Endodermal cell (in vitro differentiated cells): ENCODE measurements around the gene GALE. TPM values are rescaled to one million over a fixed set of nuclear protein-coding genes. Genes with fewer than 3 reads are reported as not detected.

ENCODE experiments used
- DNase-seq: peaks from one replicate; pipeline ENCODE4 v3.0.0-alpha.2; 2017
- H3K27ac ChIP-seq: 2 replicates; pipeline ENCODE4 v1.5.1; 2013; ENCODE audit warnings: mild to moderate bottlenecking, low read depth, low read length, moderate library complexity
- H3K27me3 ChIP-seq: 2 replicates; pipeline ENCODE4 v1.6.1; 2013; ENCODE audit warnings: mild to moderate bottlenecking, low read length, moderate library complexity; ENCODE audit not compliant: insufficient read depth, control insufficient read depth, poor library complexity, severe bottlenecking
- H3K36me3 ChIP-seq: 2 replicates; pipeline ENCODE4 v1.7.0; 2013; ENCODE audit warnings: mild to moderate bottlenecking, low read length, moderate library complexity; ENCODE audit not compliant: control insufficient read depth, insufficient read depth
- H3K4me1 ChIP-seq: one replicate; pipeline ENCODE4 v1.7.0; 2013; ENCODE audit warnings: low read length; ENCODE audit not compliant: control insufficient read depth, insufficient read depth
- H3K4me3 ChIP-seq: 2 replicates; pipeline ENCODE4 v1.5.1; 2013; ENCODE audit warnings: mild to moderate bottlenecking, low read length, moderate library complexity
- H3K9ac ChIP-seq: 2 replicates; pipeline ENCODE4 v1.6.1; 2013; ENCODE audit warnings: mild to moderate bottlenecking, low read length, moderate library complexity; ENCODE audit not compliant: poor library complexity, severe bottlenecking; ENCODE audit errors: extremely low read depth
- H3K9me3 ChIP-seq: 2 replicates; pipeline ENCODE4 v1.6.1; 2013; ENCODE audit warnings: mild to moderate bottlenecking, low read length, moderate library complexity; ENCODE audit not compliant: control insufficient read depth
- H3K27ac Mint-ChIP-seq: 2 replicates; pipeline ENCODE4 v1.8.0; 2020; ENCODE audit warnings: mixed read lengths
- H3K27me3 Mint-ChIP-seq: 2 replicates; pipeline ENCODE4 v1.8.0; 2021; ENCODE audit warnings: mild to moderate bottlenecking, mixed read lengths; ENCODE audit not compliant: insufficient read depth
- H3K36me3 Mint-ChIP-seq: 2 replicates; pipeline ENCODE4 v1.8.0; 2020; ENCODE audit warnings: low read depth, mixed read lengths
- H3K4me1 Mint-ChIP-seq: 2 replicates; pipeline ENCODE4 v1.8.0; 2020; ENCODE audit warnings: mixed read lengths
- H3K4me3 Mint-ChIP-seq: 2 replicates; pipeline ENCODE4 v1.8.0; 2020; ENCODE audit warnings: mild to moderate bottlenecking, moderate library complexity, mixed read lengths
- H3K9me3 Mint-ChIP-seq: 2 replicates; pipeline ENCODE4 v1.8.0; 2020; ENCODE audit warnings: mild to moderate bottlenecking, mixed read lengths
- CTCF ChIP-seq: fragments of 200-600 bp; sonication (generic); conservative IDR thresholded peaks from 2 replicates; pipeline ENCODE4 v1.5.0; 2021; ENCODE audit warnings: antibody characterized with exemption, mild to moderate bottlenecking
- WGBS, 2 experiments: methylation state at CpG; one replicate each; pipeline versions ENCODE4 v1.1.5 to v1.1.7; 2013; ENCODE audit warnings: missing lambda C conversion rate in 2 of 2, mixed read lengths in 1 of 2; ENCODE audit not compliant: insufficient coverage in 1 of 2, insufficient read length in 1 of 2; 5-methylcytosine and 5-hydroxymethylcytosine counted together
- total RNA-seq, 2 donors: library from RNA; stranded (reverse); fragmentation: NEBNext Ultra II Directional in 1 of 2; extraction: Animal tissue kit (Norgen Biotek cat#: 25700) in 1 of 2; gene quantifications; 2 replicates in 1 of 2; 3 replicates in 1 of 2; pipeline ENCODE4 v1.2.1, GENCODE V29; 2021

GALE gene
- total RNA-seq, 2 donors from 2014 or later: 60.4 to 66.0 TPM

GRCh38 chr1:23809751-23810171, 9.2 kb upstream of the GALE start:
- Histone ChIP-seq H3K4me1 (no peaks in the 10 kb centered on the region), H3K9ac (no peak overlapping the region), H3K36me3 (peaks cover 9% of the 10 kb centered on the region), H3K4me3 (no peak overlapping the region), H3K9me3 (no peaks in the 10 kb centered on the region), H3K27ac (no peak overlapping the region), H3K27me3 (no peaks in the 10 kb centered on the region)
- 37 to 43% methylated on average over 4 to 6 of the region's 6 CpGs for WGBS, 2 experiments
- Mint-ChIP-seq H3K27me3 (no peaks in the 10 kb centered on the region), H3K4me1 (peaks cover 2% of the 10 kb centered on the region), H3K4me3 (no peak overlapping the region), H3K9me3 (no peaks in the 10 kb centered on the region), H3K27ac (peak overlapping the region; percentile 82), H3K36me3 (peaks cover 24% of the 10 kb centered on the region)
- peak; percentile 93 for DNase-seq
- TF ChIP-seq CTCF: peak; percentile 96

GRCh38 chr1:23807453-23807852, 6.9 kb upstream of the GALE start:
- Histone ChIP-seq H3K27ac (no peak overlapping the region), H3K9me3 (no peaks in the 10 kb centered on the region), H3K27me3 (no peaks in the 10 kb centered on the region), H3K9ac (no peak overlapping the region), H3K4me3 (no peak overlapping the region), H3K36me3 (no peaks in the 10 kb centered on the region), H3K4me1 (no peaks in the 10 kb centered on the region)
- WGBS, 2 experiments: 90 to 92% methylated on average over 2 to 3 of the region's 3 CpGs
- no peak for DNase-seq
- no peaks in the 10 kb centered on the region for H3K27me3 Mint-ChIP-seq
- no peak overlapping the region for H3K4me3 Mint-ChIP-seq
- no peaks in the 10 kb centered on the region for H3K9me3 Mint-ChIP-seq
- peaks cover 2% of the 10 kb centered on the region for H3K4me1 Mint-ChIP-seq
- no peak for TF ChIP-seq CTCF
- no peak overlapping the region for H3K27ac Mint-ChIP-seq
- peaks cover 22% of the 10 kb centered on the region for H3K36me3 Mint-ChIP-seq

DNA sequence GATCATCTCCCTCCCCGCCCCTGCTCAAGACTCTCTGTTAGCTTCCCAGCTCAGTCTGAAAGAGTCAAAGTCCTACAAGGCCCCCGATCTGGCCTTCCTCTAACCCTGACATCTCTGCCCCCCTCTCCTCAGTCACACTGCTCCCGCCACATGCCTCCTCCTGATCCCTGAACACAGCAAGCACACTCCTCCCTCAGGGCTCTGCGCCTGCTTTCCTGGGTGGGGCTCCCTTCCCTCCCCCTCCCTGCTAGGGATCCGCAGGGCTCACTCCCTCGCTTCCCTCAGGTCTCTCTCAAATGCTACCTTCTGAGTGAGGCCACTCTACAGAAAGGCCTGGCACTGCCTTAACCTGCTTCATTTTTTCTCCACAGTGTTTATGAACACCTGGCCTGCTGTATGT, 5.7 kb upstream of the GALE start:
- no peaks in the 10 kb centered on the region for H3K9me3 Mint-ChIP-seq
- peaks cover 20% of the 10 kb centered on the region for H3K36me3 Mint-ChIP-seq
- peaks cover 3% of the 10 kb centered on the region for H3K27me3 Mint-ChIP-seq
- H3K9ac ChIP-seq: no peak overlapping the region
- no peak overlapping the region for H3K27ac ChIP-seq
- H3K9me3 ChIP-seq: no peaks in the 10 kb centered on the region
- 66 to 75% methylated on average over 4 to 6 of the region's 6 CpGs for WGBS, 2 experiments
- no peaks in the 10 kb centered on the region for H3K36me3 ChIP-seq
- no peaks in the 10 kb centered on the region for H3K27me3 ChIP-seq
- H3K4me1 ChIP-seq: peaks cover 4% of the 10 kb centered on the region
- peaks cover 2% of the 10 kb centered on the region for H3K4me1 Mint-ChIP-seq
- H3K4me3 Mint-ChIP-seq: no peak overlapping the region
- no peak for DNase-seq
- TF ChIP-seq CTCF: no peak
- H3K4me3 ChIP-seq: no peak overlapping the region
- H3K27ac Mint-ChIP-seq: peak overlapping the region; percentile 12
